Psoas muscle (tissue), 8 donors: ENCODE measurements around the gene TFB2M. TPM values are rescaled to one million over a fixed set of nuclear protein-coding genes. Genes with fewer than 3 reads are reported as not detected.

ENCODE experiments used
- ATAC-seq, 4 donors: fragments of 200-7000 bp; cut with Tn5 transposase; one replicate each; pipeline ENCODE4 v1.9.1; 2020; ENCODE audit warnings: moderate library complexity in 3 of 4, mild to moderate bottlenecking in 2 of 4
- DNase-seq, 2 donors: peaks; one replicate each; pipeline ENCODE4 v3.0.0-alpha.2; 2020
- H3K27ac ChIP-seq: fragments of 200-600 bp; one replicate; pipeline ENCODE4 v1.8.0; 2022
- H3K27me3 ChIP-seq, 3 donors: fragments of 200-600 bp in 1 of 3; one replicate each; pipeline versions ENCODE4 v1.6.1 to v1.8.0; 2013 to 2022; ENCODE audit warnings: low read length in 2 of 3, mild to moderate bottlenecking in 2 of 3, moderate library complexity in 1 of 3; ENCODE audit not compliant: insufficient read depth in 3 of 3
- H3K36me3 ChIP-seq, 2 donors: fragments of 200-600 bp in 1 of 2; one replicate each; pipeline versions ENCODE4 v1.6.1 to v1.8.0; 2013 to 2022; ENCODE audit warnings: low read depth in 1 of 2, mild to moderate bottlenecking in 1 of 2, moderate library complexity in 1 of 2; ENCODE audit not compliant: insufficient read depth in 1 of 2
- H3K4me1 ChIP-seq: fragments of 200-600 bp; one replicate; pipeline ENCODE4 v1.8.0; 2022
- H3K4me3 ChIP-seq: fragments of 200-600 bp; one replicate; pipeline ENCODE4 v1.8.0; 2022; ENCODE audit warnings: mild to moderate bottlenecking
- H3K9me3 ChIP-seq: fragments of 200-600 bp; one replicate; pipeline ENCODE4 v1.8.0; 2022
- WGBS, 3 donors: extraction: QIAGEN DNeasy Blood & Tissue Kit; methylation state at CpG; one replicate each; pipeline versions ENCODE4 v1.1.6 to v1.1.7; 2013; 5-methylcytosine and 5-hydroxymethylcytosine counted together
- intact Hi-C, 2 donors: fragments of 100-400 bp; cut with DNase I; formaldehyde crosslinking; loops; one replicate each; pipeline versions ENCODE4 v1.11.0 to v1.14.2; 2022
- polyA plus RNA-seq, 3 donors: library from polyadenylated mRNA; stranded (reverse); fragments of 200-250 nt; gene quantifications; one replicate each; pipeline ENCODE4 v1.2.3, GENCODE V29; 2013
- total RNA-seq, 4 donors: library from RNA; stranded (reverse); fragmentation: NEBNext Ultra II Directional in 2 of 4; extraction: Animal tissue kit (Norgen Biotek cat#: 25700) in 2 of 4; gene quantifications; one replicate each; pipeline versions ENCODE4 v1.2.1 to v1.2.4, GENCODE V29; 2021 to 2023
- TF ChIP-seq, protein P1 (sequence below): fragments of 200-600 bp; IDR thresholded peaks from one replicate; pipeline ENCODE4 v1.8.0; 2022; ENCODE audit warnings: antibody characterized with exemption
- donor health status: healthy with polysubstance abuse.
- donor health status: DM: no; HTN: no; CAD: no; lungs with moderate emphysema.
- donor health status: Bipolar disorder and iron deficiency.
- donor health status: healthy.
- donor health status: DM: yes; HTN: yes; CAD: no.
- donor health status: DM: no; HTN: no; CAD: no.
- donor health status: DM: no; HTN: no; CAD: no.
- donor health status: DM: yes; HTN: yes; CAD: no.

TFB2M gene
- total and polyA plus RNA-seq, 7 donors = 12.8 to 39.0 (median 19.3) TPM

DNA sequence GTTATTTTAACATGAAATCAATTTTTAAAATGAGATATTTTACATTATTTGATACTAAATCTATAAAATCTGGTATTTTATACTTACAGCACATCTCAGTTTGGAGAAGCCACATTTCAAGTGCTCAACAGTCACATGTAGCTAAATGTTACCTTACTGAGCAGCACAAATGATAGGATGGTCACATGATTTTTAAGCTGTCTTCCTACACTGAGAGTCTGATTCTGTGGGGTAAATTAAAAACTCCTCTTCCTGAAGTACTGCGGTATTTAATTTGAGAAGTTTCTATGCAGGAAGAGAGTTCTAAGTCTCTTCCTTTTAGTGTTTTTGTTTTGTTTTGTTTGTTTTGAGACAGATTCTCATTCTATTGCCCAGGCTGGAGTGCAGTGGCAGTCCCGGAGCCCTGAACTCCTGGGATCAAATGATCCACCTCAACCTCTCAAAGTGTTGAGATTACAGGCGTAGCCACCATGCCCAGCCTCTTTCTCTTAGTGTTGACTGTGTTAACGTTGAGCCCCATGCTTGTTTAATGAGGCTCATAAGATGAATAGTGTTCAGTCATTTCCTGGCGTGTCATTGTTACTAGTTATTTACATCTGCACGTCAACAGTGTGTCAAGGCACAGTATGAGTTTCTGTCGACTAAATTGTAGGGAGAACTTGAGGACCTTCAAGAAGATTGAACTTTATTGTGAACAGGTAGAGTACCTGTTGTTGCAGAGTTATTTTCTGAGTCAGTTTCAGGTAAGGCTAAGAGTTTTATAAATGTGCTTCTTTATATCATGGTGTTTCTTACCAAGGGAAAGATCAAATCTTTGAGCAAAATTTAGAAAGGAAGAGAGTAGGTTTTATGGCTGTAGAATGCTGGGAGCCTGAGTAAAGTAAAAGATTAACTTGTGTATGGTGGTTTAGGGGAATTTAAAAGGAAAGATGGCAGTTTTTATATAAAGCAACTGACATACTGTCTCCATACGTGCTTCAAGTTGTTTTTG lies 3.5 kb upstream of the TFB2M start:
- H3K27ac ChIP-seq = peak overlapping the region; percentile 93
- intact Hi-C loops = loop anchor here in 1 of 2 donors (5.0 kb wide), 2 partner anchors 43 to 128 kb away; no protein-coding TSS in a partner anchor
- H3K4me3 ChIP-seq = peak overlapping the region; percentile 24
- ATAC-seq (no peak), DNase-seq (no peak)
- 50 to 60% (median 56%) methylated on average over 8 of the region's 8 CpGs for WGBS, 3 donors
- peaks cover 63% of the 10 kb centered on the region for H3K4me1 ChIP-seq
- no peaks in the 10 kb centered on the region for H3K36me3 ChIP-seq
- no peaks in the 10 kb centered on the region for H3K27me3 ChIP-seq
- TF ChIP-seq, protein P1, sequence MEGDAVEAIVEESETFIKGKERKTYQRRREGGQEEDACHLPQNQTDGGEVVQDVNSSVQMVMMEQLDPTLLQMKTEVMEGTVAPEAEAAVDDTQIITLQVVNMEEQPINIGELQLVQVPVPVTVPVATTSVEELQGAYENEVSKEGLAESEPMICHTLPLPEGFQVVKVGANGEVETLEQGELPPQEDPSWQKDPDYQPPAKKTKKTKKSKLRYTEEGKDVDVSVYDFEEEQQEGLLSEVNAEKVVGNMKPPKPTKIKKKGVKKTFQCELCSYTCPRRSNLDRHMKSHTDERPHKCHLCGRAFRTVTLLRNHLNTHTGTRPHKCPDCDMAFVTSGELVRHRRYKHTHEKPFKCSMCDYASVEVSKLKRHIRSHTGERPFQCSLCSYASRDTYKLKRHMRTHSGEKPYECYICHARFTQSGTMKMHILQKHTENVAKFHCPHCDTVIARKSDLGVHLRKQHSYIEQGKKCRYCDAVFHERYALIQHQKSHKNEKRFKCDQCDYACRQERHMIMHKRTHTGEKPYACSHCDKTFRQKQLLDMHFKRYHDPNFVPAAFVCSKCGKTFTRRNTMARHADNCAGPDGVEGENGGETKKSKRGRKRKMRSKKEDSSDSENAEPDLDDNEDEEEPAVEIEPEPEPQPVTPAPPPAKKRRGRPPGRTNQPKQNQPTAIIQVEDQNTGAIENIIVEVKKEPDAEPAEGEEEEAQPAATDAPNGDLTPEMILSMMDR = no peak
- H3K9me3 ChIP-seq = no peaks in the 10 kb centered on the region

DNA sequence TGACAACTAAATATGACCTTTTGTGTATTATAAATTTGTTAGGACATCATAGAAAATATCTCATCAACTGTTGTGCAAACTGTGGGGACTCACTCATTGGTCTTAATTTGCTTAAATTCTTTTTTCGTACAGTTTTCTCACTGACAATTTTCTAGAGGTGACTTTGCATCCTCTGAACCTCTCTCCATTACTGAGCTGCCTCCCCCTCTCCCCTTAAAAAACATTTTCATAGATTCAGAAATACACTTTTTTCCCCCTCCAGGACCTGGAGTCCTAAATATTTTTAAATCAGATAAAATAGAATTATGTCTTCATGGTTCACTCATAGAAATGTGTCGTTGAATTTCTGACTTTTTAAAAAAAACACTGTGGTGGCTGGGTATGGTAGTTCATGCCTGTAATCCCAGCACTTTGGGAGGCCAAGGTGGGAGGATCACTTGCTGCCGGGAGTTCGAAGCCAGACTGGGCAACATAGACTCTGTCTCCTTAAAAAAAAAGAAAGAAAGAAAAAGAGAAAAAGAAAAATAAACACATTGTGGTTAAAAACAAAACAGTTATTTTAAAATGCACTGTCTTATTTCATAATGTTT lies 1.7 kb upstream of the TFB2M start:
- Histone ChIP-seq H3K27me3 (no peaks in the 10 kb centered on the region), H3K27ac (peak overlapping the region; percentile 93), H3K4me3 (peak overlapping the region; percentile 86), H3K36me3 (peaks cover 0 to 14% of the 10 kb centered on the region in 2 donors), H3K4me1 (peaks cover 59% of the 10 kb centered on the region), H3K9me3 (no peaks in the 10 kb centered on the region)
- DNase-seq (no peak), ATAC-seq (no peak)
- WGBS, 3 donors = 44 to 58% (median 53%) methylated on average over 4 of the region's 4 CpGs
- intact Hi-C loops = loop anchor here (2.0 to 5.0 kb wide), 2 partner anchors 49 to 130 kb away; no protein-coding TSS in a partner anchor
- TF ChIP-seq, protein P1 = no peak

DNA sequence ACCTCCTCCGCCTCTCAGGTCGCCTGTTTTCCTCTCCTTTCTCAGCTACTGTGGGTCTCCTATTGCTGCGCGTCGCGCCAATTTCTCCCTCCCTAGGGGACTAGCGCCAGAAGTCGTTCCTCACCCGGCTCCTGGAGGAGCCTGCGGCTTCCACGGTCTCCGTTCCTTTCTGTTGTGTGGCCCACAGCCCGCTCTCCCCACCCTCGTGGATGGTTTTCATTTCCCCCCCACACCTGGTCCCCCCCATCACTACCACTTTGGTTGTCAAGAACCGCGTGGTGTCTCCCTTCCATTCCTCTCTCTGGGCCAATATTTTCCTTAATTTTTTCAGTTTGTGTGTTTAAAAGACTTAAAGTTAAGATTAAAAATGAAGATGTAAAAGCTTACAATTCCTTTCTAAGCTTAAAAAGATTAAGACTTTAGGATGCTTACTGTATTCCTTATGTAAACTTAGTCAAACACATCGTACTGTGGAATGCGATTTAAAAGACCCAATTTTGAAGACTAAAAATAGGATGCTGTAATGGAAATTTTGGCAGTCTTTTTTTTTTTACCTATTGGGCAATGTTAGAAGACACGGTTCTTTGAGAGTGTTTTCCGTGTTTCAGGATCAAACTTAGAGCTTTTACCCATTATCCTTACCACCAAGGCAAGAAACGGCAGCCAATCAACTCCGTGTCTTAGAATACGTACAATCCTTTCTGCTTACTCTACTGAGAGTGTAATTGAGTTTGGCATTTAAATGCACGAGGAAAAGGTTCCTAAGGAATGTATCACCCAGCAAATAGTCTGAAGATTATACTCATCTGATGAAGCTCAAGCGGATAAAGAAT lies 968 bp upstream of the TFB2M start:
- DNase-seq (peak in 1 of 2 donors; percentile 82), ATAC-seq (peak; percentile 43 to 72 (median 52))
- Histone ChIP-seq H3K9me3 (no peaks in the 10 kb centered on the region), H3K4me3 (peak overlapping the region; percentile 86), H3K36me3 (peaks cover 0 to 21% of the 10 kb centered on the region in 2 donors), H3K27ac (peak overlapping the region; percentile 93), H3K4me1 (peaks cover 56% of the 10 kb centered on the region), H3K27me3 (no peaks in the 10 kb centered on the region)
- intact Hi-C loops = loop anchor here (2.0 to 5.0 kb wide), 2 partner anchors 50 to 130 kb away; no protein-coding TSS in a partner anchor
- TF ChIP-seq, protein P1 = no peak
- WGBS, 3 donors = 1 to 3% (median 2%) methylated on average over 25 of the region's 25 CpGs

DNA sequence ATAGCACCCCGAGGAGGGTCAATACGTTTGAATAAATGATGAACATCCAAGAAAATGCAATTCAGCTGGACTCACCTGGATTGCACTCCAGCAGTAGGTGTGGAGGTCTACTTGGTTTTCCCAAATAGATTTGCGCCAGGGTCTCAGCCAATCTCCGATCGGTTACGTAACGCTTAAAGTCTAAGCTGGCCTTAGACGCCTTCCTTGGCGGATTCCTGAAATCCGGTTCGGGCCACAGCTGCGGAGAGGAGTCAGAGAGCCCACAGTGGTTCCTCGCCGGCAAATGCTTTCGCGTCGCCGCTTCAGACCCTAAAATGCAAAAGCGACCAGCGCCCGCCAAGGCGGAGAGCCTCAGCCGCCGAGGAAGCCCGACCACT lies 322 bp downstream of the TFB2M start:
- H3K4me3 ChIP-seq = peak overlapping the region; percentile 86
- peaks cover 50% of the 10 kb centered on the region for H3K4me1 ChIP-seq
- TF ChIP-seq, protein P1 = no peak
- no peaks in the 10 kb centered on the region for H3K27me3 ChIP-seq
- H3K9me3 ChIP-seq = no peaks in the 10 kb centered on the region
- peak; percentile 0 to 6 (median 3) for ATAC-seq
- H3K36me3 ChIP-seq = peaks cover 0 to 27% of the 10 kb centered on the region in 2 donors
- peak overlapping the region; percentile 93 for H3K27ac ChIP-seq
- WGBS, 3 donors = 0 to 1% (median 0%) methylated on average over 25 of the region's 25 CpGs
- intact Hi-C loops = loop anchor here (2.0 to 5.0 kb wide), 2 partner anchors 51 to 132 kb away; no protein-coding TSS in a partner anchor
- DNase-seq = no peak
